IMR-90 (cell line): ENCODE results near the gene S1PR1. TPM values are rescaled to one million over a fixed set of nuclear protein-coding genes. Genes with fewer than 3 reads are reported as not detected.

Experiments
- ATAC-seq: fragments of 200-7000 bp; cut with Tn5 transposase; 2 replicates; pipeline ENCODE4 v1.9.1; 2020; ENCODE audit warnings: low read depth, mild to moderate bottlenecking, moderate library complexity
- BruUV-seq: library from RNA; stranded (reverse); fragments of 400-500 nt; replicated peaks from 2 replicates; lab custom pipeline; 2021; lab: Mats Ljungman, UMichigan
- CTCF ChIA-PET: fragments of 300-600 bp; formaldehyde crosslinking; extraction: SDS; loops from one replicate; lab custom pipeline; 2021; ENCODE audit warnings: antibody characterized with exemption; lab: Yijun Ruan, JAX
- POLR2A ChIA-PET: fragments of 300-600 bp; sonication (Branson Sonifier 250); formaldehyde crosslinking; loops from one replicate; lab custom pipeline; 2022; ENCODE audit warnings: antibody characterized with exemption; ENCODE audit not compliant: unreplicated experiment; lab: Charles Lee
- DNase-seq: peaks from one replicate; pipeline ENCODE4 v3.0.0; 2013
- H2AFZ ChIP-seq: replicated peaks from 2 replicates; pipeline ENCODE3; 2013; ENCODE audit warnings: low read length, mild to moderate bottlenecking; ENCODE audit not compliant: poor library complexity
- H2AK5ac ChIP-seq: 2 replicates; pipeline ENCODE4 v1.6.1; 2013; ENCODE audit warnings: low read depth, low read length, inconsistent platforms
- H2AK9ac ChIP-seq: replicated peaks from 2 replicates; pipeline ENCODE3; 2013; ENCODE audit warnings: mild to moderate bottlenecking, low read depth, low read length, moderate library complexity; ENCODE audit not compliant: poor library complexity
- H2BK120ac ChIP-seq: 2 replicates; pipeline ENCODE4 v1.6.1; 2013; ENCODE audit warnings: low read depth, low read length, inconsistent platforms
- H2BK15ac ChIP-seq: 3 replicates; pipeline ENCODE4 v1.6.1; 2013; ENCODE audit warnings: low read depth, low read length, inconsistent platforms
- H2BK20ac ChIP-seq: 2 replicates; pipeline ENCODE4 v1.6.1; 2013; ENCODE audit warnings: low read depth, mild to moderate bottlenecking, inconsistent platforms, low read length, moderate library complexity
- H2BK5ac ChIP-seq: 2 replicates; pipeline ENCODE4 v1.6.1; 2013; ENCODE audit warnings: mild to moderate bottlenecking, low read depth, low read length, inconsistent platforms; ENCODE audit not compliant: poor library complexity, severe bottlenecking
- H3K14ac ChIP-seq: replicated peaks from 2 replicates; pipeline ENCODE4 v1.6.1; 2013; ENCODE audit warnings: low read depth, low read length, inconsistent platforms
- H3K18ac ChIP-seq: 2 replicates; pipeline ENCODE4 v1.6.1; 2013; ENCODE audit warnings: low read depth, low read length, control low read depth
- H3K23ac ChIP-seq: 2 replicates; pipeline ENCODE4 v1.6.1; 2013; ENCODE audit warnings: low read depth, low read length, inconsistent platforms
- H3K27ac ChIP-seq: 2 replicates; pipeline ENCODE4 v1.5.1; 2013; ENCODE audit warnings: mild to moderate bottlenecking, control low read depth, low read length; ENCODE audit not compliant: insufficient read depth
- H3K27me3 ChIP-seq: 2 replicates; pipeline ENCODE4 v1.6.1; 2013; ENCODE audit warnings: low read length; ENCODE audit not compliant: control insufficient read depth, insufficient read depth
- H3K36me3 ChIP-seq: 2 replicates; pipeline ENCODE4 v1.6.1; 2013; ENCODE audit warnings: low read length, mixed read lengths; ENCODE audit not compliant: control insufficient read depth, insufficient read depth
- H3K4ac ChIP-seq: 2 replicates; pipeline ENCODE4 v1.6.1; 2013; ENCODE audit warnings: low read depth, low read length, inconsistent platforms
- H3K4me1 ChIP-seq: 2 replicates; pipeline ENCODE4 v1.6.1; 2013; ENCODE audit warnings: low read length, mixed read lengths; ENCODE audit not compliant: control insufficient read depth, insufficient read depth
- H3K4me2 ChIP-seq: 2 replicates; pipeline ENCODE4 v1.6.1; 2013; ENCODE audit warnings: low read depth, mild to moderate bottlenecking, control low read depth, low read length, moderate library complexity
- H3K4me3 ChIP-seq: 2 replicates; pipeline ENCODE4 v1.5.1; 2013; ENCODE audit warnings: low read depth, mild to moderate bottlenecking, control low read depth, low read length, moderate library complexity; ENCODE audit not compliant: insufficient read depth
- H3K56ac ChIP-seq: 2 replicates; pipeline ENCODE4 v1.6.1; 2013; ENCODE audit warnings: low read length, inconsistent platforms; ENCODE audit not compliant: insufficient read depth; ENCODE audit errors: extremely low read depth
- H3K79me1 ChIP-seq, 2 experiments: 2 replicates each; pipeline ENCODE4 v1.6.1; 2013; ENCODE audit warnings: low read length in 2 of 2, inconsistent platforms in 1 of 2, low read depth in 1 of 2
- H3K9ac ChIP-seq: 2 replicates; pipeline ENCODE4 v1.6.1; 2013; ENCODE audit warnings: low read depth, low read length, control low read depth
- H3K9me1 ChIP-seq: 2 replicates; pipeline ENCODE4 v1.6.1; 2013; ENCODE audit warnings: low read length, inconsistent platforms; ENCODE audit not compliant: insufficient read depth
- H3K9me3 ChIP-seq: 2 replicates; pipeline ENCODE4 v1.6.1; 2013; ENCODE audit warnings: low read length; ENCODE audit not compliant: control insufficient read depth, insufficient read depth
- H4K20me1 ChIP-seq: 2 replicates; pipeline ENCODE4 v1.6.1; 2013; ENCODE audit warnings: low read length, inconsistent platforms; ENCODE audit not compliant: insufficient read depth
- H4K5ac ChIP-seq: 2 replicates; pipeline ENCODE4 v1.6.1; 2013; ENCODE audit warnings: mild to moderate bottlenecking, low read depth, low read length, control low read depth
- H4K8ac ChIP-seq, 2 experiments: 2 replicates each; pipeline ENCODE4 v1.6.1; 2013; ENCODE audit warnings: low read depth in 2 of 2, low read length in 2 of 2, control low read depth in 1 of 2, inconsistent platforms in 1 of 2
- H4K91ac ChIP-seq: 2 replicates; pipeline ENCODE4 v1.6.1; 2013; ENCODE audit warnings: low read depth, low read length, inconsistent platforms; ENCODE audit not compliant: insufficient read depth
- BHLHE40 ChIP-seq: fragments of 150-350 bp; IDR thresholded peaks from 2 replicates; pipeline ENCODE4 v1.6.1; 2016; ENCODE audit warnings: mild to moderate bottlenecking, low read depth, low read length
- CEBPB ChIP-seq: IDR thresholded peaks from 2 replicates; pipeline ENCODE4 v1.6.1; 2012; ENCODE audit warnings: low read depth, low read length, improper control_type of control experiment
- ELK1 ChIP-seq: fragments of 150-350 bp; IDR thresholded peaks from 2 replicates; pipeline ENCODE4 v1.6.1; 2016; ENCODE audit warnings: low read depth, mild to moderate bottlenecking, low read length, moderate library complexity, borderline replicate concordance
- MAFK ChIP-seq: IDR thresholded peaks from 2 replicates; pipeline ENCODE4 v1.6.1; 2012; ENCODE audit warnings: low read depth, low read length, improper control_type of control experiment
- MAZ ChIP-seq: IDR thresholded peaks from 2 replicates; pipeline ENCODE4 v1.6.1; 2012; ENCODE audit warnings: low read depth, mild to moderate bottlenecking, low read length, improper control_type of control experiment, moderate library complexity, borderline replicate concordance
- MXI1 ChIP-seq: IDR thresholded peaks from 2 replicates; pipeline ENCODE4 v1.6.1; 2012; ENCODE audit warnings: low read depth, mild to moderate bottlenecking, low read length, moderate library complexity, borderline replicate concordance
- NFE2L2 ChIP-seq: fragments of 150-350 bp; IDR thresholded peaks from 2 replicates; pipeline ENCODE4 v1.6.1; 2016; ENCODE audit warnings: low read depth, mild to moderate bottlenecking, low read length
- POLR2A ChIP-seq: IDR thresholded peaks from 2 replicates; pipeline ENCODE4 v1.6.1; 2012; ENCODE audit warnings: mild to moderate bottlenecking, low read depth, low read length
- RCOR1 ChIP-seq: IDR thresholded peaks from 2 replicates; pipeline ENCODE4 v1.6.1; 2012; ENCODE audit warnings: mild to moderate bottlenecking, low read length, improper control_type of control experiment; ENCODE audit not compliant: insufficient replicate concordance
- RFX5 ChIP-seq: IDR thresholded peaks from 2 replicates; pipeline ENCODE4 v1.8.0; 2012; ENCODE audit warnings: low read depth, mild to moderate bottlenecking, low read length, moderate library complexity
- SMC3 ChIP-seq: fragments of 150-350 bp; IDR thresholded peaks from 2 replicates; pipeline ENCODE4 v1.6.1; 2016; ENCODE audit warnings: low read depth, mild to moderate bottlenecking, antibody characterized with exemption, low read length, moderate library complexity
- WGBS, 2 experiments: methylation state at CpG; one replicate each; pipeline versions ENCODE4 v1.1.5 to v1.1.7; 2013; ENCODE audit warnings: missing lambda C conversion rate in 2 of 2; ENCODE audit not compliant: insufficient read length in 1 of 2; ENCODE audit errors: extremely low coverage in 2 of 2; 5-methylcytosine and 5-hydroxymethylcytosine counted together
- dilution Hi-C: fragments of 300-500 bp; cut with HindIII; formaldehyde crosslinking; loops from one replicate; pipeline ENCODE4 v1.14.3; 2018; ENCODE audit warnings: low sequenced_read_pairs; ENCODE audit not compliant: unreplicated experiment
- in situ Hi-C: fragments of 300-500 bp; cut with MboI; formaldehyde crosslinking; loops from 3 replicates; pipeline ENCODE4 v1.14.3; 2019; ENCODE audit warnings: low sequenced_read_pairs, inconsistent platforms, mixed read lengths
- intact Hi-C: fragments of 100-400 bp; cut with micrococcal nuclease; formaldehyde crosslinking; loops from 2 replicates; pipeline ENCODE4 v1.10.0; 2022
- polyA plus RNA-seq, 3 experiments: library from polyadenylated mRNA; depleted of rRNA; stranded (reverse); fragments of >200 nt; gene quantifications; 2 replicates each; pipeline ENCODE4 v1.2.3, GENCODE V29; 2012; ENCODE audit warnings: low replicate concordance in 1 of 3
- total RNA-seq: library from RNA; depleted of rRNA; stranded (reverse); fragments of >200 nt; gene quantifications from 2 replicates; pipeline ENCODE4 v1.2.3, GENCODE V29; 2012
- TF ChIP-seq, protein P1 (sequence below): conservative IDR thresholded peaks from 2 replicates; pipeline ENCODE4 v1.5.1; 2012; ENCODE audit warnings: mild to moderate bottlenecking, low read depth, low read length, improper control_type of control experiment
- TF ChIP-seq, protein P2 (sequence below): fragments of 150-350 bp; IDR thresholded peaks from 2 replicates; pipeline ENCODE4 v1.6.1; 2017; ENCODE audit warnings: mild to moderate bottlenecking, antibody characterized with exemption, low read length, low read depth

The S1PR1 gene
- total and polyA plus RNA-seq, 2 of the 4 experiments (the other 2 are of a cell fraction) = 12.9 to 15.6 TPM

DNA sequence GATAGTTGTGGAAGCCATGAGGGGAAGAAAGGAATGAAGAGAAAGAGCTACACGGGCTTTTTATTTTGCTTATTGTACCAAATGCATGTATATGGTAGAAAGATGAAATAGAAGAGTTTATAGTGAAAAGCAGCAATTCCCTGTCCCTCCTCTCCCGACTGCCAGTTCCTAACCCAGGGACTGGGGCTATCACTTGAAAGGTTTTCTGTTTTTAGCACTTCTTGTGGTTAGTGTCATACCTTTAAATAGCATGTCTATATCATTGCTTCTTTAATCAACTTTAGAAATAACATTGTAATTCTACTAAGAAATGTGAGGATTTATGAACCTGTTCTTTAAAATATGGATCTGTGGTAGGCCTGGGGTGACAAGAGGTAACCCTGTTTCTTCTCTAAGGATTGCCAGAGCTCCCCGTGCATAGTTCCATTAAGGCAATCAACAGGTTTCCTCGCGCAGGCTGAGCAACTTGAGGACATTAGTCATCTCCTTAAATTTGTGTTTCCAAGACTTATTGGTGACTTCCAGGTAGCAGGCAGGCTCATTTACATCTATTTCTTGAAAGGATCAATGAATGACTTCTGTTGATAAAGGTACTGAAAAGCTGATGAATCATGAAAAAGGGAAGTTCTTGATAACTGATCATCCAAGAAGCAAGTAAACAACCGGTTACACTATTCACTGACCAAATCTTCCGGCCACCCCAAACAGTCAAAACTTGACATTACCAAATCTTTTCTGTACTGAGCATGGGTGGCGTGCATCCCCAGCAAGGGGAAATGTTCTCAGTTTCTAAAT is 37.8 kb upstream of the S1PR1 start (continued):
- no peak for TF ChIP-seq MXI1

DNA sequence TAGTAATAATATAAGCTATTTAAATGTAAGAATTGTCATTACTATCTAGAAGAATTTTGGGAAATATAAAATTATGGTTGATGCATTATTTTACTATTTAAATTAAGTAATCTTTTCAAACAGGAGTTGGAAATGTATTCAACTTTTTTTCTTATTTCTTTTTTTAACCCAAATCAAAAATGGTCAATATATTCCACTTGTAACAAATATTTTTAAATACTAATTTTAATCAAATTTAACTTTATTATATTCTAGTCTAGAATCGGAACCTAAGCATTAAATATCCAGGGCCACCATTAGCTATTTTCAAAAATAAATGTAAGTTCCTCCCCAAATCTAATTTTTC is 37.2 kb upstream of the S1PR1 start:
- dilution Hi-C loops (no loop called here), in situ Hi-C loops (no loop called here), intact Hi-C loops (no loop called here)
- peaks cover 3% of the 10 kb centered on the region; the same call in 1 of the 2 replicates for H3K9me1 ChIP-seq
- ChIA-PET CTCF (no interaction called here), POLR2A (no interaction called here)
- no peak overlapping the region; the same call in 1 of the 2 replicates for H4K91ac ChIP-seq
- no peaks in the 10 kb centered on the region for H3K79me1 ChIP-seq
- H4K20me1 ChIP-seq = no peaks in the 10 kb centered on the region
- no peak overlapping the region for H3K14ac ChIP-seq
- ATAC-seq (no peak), DNase-seq (no peak)
- H4K5ac ChIP-seq = no peak overlapping the region
- H2AK9ac ChIP-seq = no peak overlapping the region
- H2BK120ac ChIP-seq = peak overlapping the region; percentile 92
- H2BK20ac ChIP-seq = peak overlapping the region; percentile 81
- no peaks in the 10 kb centered on the region for H3K36me3 ChIP-seq
- H2AFZ ChIP-seq = no peak overlapping the region
- no peak overlapping the region for H3K4me3 ChIP-seq
- no peak overlapping the region for H3K4me2 ChIP-seq
- H3K18ac ChIP-seq = no peak overlapping the region
- peak overlapping the region; percentile 92 for H2BK5ac ChIP-seq
- BruUV-seq = no TSS peak
- WGBS, 2 experiments = no CpG with 5 or more reads among the region's 1 CpG
- no peaks in the 10 kb centered on the region for H3K9me3 ChIP-seq
- H2BK15ac ChIP-seq = peak overlapping the region; percentile 69; the same call in 2 of the 3 replicates
- H3K4me1 ChIP-seq = peaks cover 4% of the 10 kb centered on the region
- H3K56ac ChIP-seq = no peak overlapping the region
- no peak overlapping the region for H3K27ac ChIP-seq
- H3K9ac ChIP-seq = no peak overlapping the region
- H2AK5ac ChIP-seq = no peak overlapping the region
- H3K23ac ChIP-seq = no peak overlapping the region
- H3K4ac ChIP-seq = peak overlapping the region; percentile 64; the same call in 1 of the 2 replicates
- H4K8ac ChIP-seq = peak overlapping the region in 1 of 2 experiments; percentile 95; a peak in 1 of 4 replicates
- no peaks in the 10 kb centered on the region for H3K27me3 ChIP-seq
- TF ChIP-seq NFE2L2 (no peak), POLR2A (no peak), RCOR1 (no peak), MAZ (no peak), RFX5 (no peak), SMC3 (no peak), BHLHE40 (no peak), MAFK (no peak), MXI1 (no peak), CEBPB (no peak), ELK1 (no peak)
- TF ChIP-seq, protein P1, sequence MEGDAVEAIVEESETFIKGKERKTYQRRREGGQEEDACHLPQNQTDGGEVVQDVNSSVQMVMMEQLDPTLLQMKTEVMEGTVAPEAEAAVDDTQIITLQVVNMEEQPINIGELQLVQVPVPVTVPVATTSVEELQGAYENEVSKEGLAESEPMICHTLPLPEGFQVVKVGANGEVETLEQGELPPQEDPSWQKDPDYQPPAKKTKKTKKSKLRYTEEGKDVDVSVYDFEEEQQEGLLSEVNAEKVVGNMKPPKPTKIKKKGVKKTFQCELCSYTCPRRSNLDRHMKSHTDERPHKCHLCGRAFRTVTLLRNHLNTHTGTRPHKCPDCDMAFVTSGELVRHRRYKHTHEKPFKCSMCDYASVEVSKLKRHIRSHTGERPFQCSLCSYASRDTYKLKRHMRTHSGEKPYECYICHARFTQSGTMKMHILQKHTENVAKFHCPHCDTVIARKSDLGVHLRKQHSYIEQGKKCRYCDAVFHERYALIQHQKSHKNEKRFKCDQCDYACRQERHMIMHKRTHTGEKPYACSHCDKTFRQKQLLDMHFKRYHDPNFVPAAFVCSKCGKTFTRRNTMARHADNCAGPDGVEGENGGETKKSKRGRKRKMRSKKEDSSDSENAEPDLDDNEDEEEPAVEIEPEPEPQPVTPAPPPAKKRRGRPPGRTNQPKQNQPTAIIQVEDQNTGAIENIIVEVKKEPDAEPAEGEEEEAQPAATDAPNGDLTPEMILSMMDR = no peak
- TF ChIP-seq, protein P2, sequence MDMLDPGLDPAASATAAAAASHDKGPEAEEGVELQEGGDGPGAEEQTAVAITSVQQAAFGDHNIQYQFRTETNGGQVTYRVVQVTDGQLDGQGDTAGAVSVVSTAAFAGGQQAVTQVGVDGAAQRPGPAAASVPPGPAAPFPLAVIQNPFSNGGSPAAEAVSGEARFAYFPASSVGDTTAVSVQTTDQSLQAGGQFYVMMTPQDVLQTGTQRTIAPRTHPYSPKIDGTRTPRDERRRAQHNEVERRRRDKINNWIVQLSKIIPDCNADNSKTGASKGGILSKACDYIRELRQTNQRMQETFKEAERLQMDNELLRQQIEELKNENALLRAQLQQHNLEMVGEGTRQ = no peak
